Sigmoid colon (tissue), 4 donors: ENCODE data around the gene ATP2B3.

Experiments
- CTCF ChIP-seq, 4 experiments: fragments of 450-650 bp in 3 of 4; fragments of 200-600 bp in 1 of 4; IDR thresholded peaks; one replicate each; pipeline ENCODE4 v1.5.1; 2016 to 2019; ENCODE audit warnings: antibody characterized with exemption in 4 of 4, mild to moderate bottlenecking in 3 of 4, moderate library complexity in 2 of 4
- EP300 ChIP-seq, 4 donors: sonication (generic); formaldehyde crosslinking; IDR thresholded peaks; one replicate each; pipeline ENCODE4 v1.6.1; 2017; ENCODE audit warnings: antibody characterized with exemption in 4 of 4
- POLR2A ChIP-seq, 2 donors: fragments of 450-650 bp; IDR thresholded peaks; one replicate each; pipeline ENCODE4 v1.6.1; 2016; ENCODE audit warnings: antibody characterized with exemption in 2 of 2, mild to moderate bottlenecking in 2 of 2, moderate library complexity in 2 of 2
- POLR2AphosphoS5 ChIP-seq, 4 donors: sonication (generic); formaldehyde crosslinking; IDR thresholded peaks; one replicate each; pipeline ENCODE4 v1.6.1; 2017; ENCODE audit warnings: antibody characterized with exemption in 4 of 4

DNA sequence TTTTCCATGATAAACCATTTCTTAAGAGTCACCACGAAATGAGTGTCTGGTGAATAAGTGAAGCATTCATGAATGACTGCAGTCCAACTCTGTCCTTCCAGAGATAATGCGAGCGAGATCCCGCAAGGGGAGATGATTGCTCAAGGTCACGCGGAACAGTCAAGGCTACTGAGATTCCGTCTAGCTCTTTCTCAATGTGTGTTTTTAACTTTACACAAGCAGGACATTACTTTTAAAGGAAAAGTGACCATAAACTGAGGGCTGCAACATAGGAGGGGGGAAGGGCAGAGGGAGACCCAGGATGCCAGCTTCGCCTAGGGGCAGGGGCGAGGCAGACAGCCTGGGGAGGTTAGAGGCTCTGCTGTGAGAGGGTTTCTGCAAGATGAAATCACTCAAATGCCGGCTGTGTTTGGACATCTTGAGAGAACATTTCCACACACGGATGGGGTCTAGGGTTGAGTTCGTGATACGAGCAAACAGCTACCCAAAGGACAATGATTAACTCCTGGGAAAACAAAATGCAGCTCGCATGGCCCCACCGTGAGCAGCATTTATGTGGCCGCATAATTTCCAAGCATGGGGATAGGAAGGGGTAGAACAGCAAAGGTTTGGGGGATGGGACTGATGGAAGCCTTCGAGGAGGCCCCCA, 105.3 kb downstream of the ATP2B3 start:
- TF ChIP-seq POLR2A (IDR thresholded peaks at IDR 0.05) (no peak), CTCF (IDR thresholded peaks at IDR 0.05) (no peak), POLR2AphosphoS5 (IDR thresholded peaks at IDR 0.05) (no peak), EP300 (IDR thresholded peaks at IDR 0.05) (no peak)
